ENCODE data around the gene TRIM3.

Gene TRIM3

DNA sequence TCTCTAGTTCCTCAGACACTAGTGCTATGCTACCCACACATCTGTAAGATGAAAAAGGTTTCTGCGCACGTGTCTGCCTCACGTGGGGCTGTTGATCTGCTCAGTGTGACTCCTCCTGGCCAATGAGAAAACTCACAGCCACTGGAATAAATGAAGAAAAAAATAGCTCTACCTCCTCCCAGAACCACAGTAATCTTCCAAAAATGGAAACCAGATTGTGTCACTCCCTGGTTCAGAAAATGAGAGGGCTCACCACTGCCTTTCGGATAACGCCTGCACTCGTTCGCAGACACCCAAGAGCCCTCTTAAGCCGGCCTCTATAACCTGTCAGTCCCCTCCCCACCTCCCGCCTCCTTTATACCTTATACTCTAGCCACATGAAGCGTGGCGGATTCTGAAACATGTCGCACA, 59.9 kb downstream of the TRIM3 start:
- ATAC-seq = no peak
- TF ChIP-seq SNAI2 (CRISPR knock-in tag; IDR thresholded peaks at IDR 0.05) (no peak), ARNTL (CRISPR knock-in tag; IDR thresholded peaks at IDR 0.05; ENCODE audit: borderline replicate concordance, low read depth) (no peak), RARB (CRISPR knock-in tag; IDR thresholded peaks at IDR 0.05) (no peak), ZNF8 (CRISPR knock-in tag; IDR thresholded peaks at IDR 0.05) (no peak), ZNF70 (CRISPR knock-in tag; IDR thresholded peaks at IDR 0.05) (no peak), ZC3H10 (CRISPR knock-in tag; IDR thresholded peaks at IDR 0.05) (no peak), PPARA (CRISPR knock-in tag; IDR thresholded peaks at IDR 0.05; ENCODE audit: borderline replicate concordance) (no peak), ZNF565 (CRISPR knock-in tag; conservative IDR thresholded peaks at IDR 0.05; ENCODE audit: low read depth) (no peak), ZFP3 (CRISPR knock-in tag; IDR thresholded peaks at IDR 0.05) (no peak), BACH2 (CRISPR knock-in tag; IDR thresholded peaks at IDR 0.05; ENCODE audit: borderline replicate concordance) (no peak), TCF4 (CRISPR knock-in tag; IDR thresholded peaks at IDR 0.05; ENCODE audit: borderline replicate concordance) (no peak), OSR1 (CRISPR knock-in tag; IDR thresholded peaks at IDR 0.05) (no peak), ESRRG (CRISPR knock-in tag; IDR thresholded peaks at IDR 0.05) (no peak), ISL1 (CRISPR knock-in tag; IDR thresholded peaks at IDR 0.05) (no peak)
- TF ChIP-seq, protein P1, sequence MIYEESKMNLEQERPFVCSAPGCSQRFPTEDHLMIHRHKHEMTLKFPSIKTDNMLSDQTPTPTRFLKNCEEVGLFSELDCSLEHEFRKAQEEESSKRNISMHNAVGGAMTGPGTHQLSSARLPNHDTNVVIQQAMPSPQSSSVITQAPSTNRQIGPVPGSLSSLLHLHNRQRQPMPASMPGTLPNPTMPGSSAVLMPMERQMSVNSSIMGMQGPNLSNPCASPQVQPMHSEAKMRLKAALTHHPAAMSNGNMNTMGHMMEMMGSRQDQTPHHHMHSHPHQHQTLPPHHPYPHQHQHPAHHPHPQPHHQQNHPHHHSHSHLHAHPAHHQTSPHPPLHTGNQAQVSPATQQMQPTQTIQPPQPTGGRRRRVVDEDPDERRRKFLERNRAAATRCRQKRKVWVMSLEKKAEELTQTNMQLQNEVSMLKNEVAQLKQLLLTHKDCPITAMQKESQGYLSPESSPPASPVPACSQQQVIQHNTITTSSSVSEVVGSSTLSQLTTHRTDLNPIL (CRISPR knock-in tag; IDR thresholded peaks at IDR 0.05; ENCODE audit: low read depth) = no peak
- TF ChIP-seq, protein P2, sequence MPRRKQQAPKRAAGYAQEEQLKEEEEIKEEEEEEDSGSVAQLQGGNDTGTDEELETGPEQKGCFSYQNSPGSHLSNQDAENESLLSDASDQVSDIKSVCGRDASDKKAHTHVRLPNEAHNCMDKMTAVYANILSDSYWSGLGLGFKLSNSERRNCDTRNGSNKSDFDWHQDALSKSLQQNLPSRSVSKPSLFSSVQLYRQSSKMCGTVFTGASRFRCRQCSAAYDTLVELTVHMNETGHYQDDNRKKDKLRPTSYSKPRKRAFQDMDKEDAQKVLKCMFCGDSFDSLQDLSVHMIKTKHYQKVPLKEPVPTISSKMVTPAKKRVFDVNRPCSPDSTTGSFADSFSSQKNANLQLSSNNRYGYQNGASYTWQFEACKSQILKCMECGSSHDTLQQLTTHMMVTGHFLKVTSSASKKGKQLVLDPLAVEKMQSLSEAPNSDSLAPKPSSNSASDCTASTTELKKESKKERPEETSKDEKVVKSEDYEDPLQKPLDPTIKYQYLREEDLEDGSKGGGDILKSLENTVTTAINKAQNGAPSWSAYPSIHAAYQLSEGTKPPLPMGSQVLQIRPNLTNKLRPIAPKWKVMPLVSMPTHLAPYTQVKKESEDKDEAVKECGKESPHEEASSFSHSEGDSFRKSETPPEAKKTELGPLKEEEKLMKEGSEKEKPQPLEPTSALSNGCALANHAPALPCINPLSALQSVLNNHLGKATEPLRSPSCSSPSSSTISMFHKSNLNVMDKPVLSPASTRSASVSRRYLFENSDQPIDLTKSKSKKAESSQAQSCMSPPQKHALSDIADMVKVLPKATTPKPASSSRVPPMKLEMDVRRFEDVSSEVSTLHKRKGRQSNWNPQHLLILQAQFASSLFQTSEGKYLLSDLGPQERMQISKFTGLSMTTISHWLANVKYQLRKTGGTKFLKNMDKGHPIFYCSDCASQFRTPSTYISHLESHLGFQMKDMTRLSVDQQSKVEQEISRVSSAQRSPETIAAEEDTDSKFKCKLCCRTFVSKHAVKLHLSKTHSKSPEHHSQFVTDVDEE (CRISPR knock-in tag; IDR thresholded peaks at IDR 0.05) = no peak
- TF ChIP-seq, protein P3, sequence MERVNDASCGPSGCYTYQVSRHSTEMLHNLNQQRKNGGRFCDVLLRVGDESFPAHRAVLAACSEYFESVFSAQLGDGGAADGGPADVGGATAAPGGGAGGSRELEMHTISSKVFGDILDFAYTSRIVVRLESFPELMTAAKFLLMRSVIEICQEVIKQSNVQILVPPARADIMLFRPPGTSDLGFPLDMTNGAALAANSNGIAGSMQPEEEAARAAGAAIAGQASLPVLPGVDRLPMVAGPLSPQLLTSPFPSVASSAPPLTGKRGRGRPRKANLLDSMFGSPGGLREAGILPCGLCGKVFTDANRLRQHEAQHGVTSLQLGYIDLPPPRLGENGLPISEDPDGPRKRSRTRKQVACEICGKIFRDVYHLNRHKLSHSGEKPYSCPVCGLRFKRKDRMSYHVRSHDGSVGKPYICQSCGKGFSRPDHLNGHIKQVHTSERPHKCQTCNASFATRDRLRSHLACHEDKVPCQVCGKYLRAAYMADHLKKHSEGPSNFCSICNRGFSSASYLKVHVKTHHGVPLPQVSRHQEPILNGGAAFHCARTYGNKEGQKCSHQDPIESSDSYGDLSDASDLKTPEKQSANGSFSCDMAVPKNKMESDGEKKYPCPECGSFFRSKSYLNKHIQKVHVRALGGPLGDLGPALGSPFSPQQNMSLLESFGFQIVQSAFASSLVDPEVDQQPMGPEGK (CRISPR knock-in tag; IDR thresholded peaks at IDR 0.05; ENCODE audit: borderline replicate concordance) = no peak
- TF ChIP-seq, protein P4, sequence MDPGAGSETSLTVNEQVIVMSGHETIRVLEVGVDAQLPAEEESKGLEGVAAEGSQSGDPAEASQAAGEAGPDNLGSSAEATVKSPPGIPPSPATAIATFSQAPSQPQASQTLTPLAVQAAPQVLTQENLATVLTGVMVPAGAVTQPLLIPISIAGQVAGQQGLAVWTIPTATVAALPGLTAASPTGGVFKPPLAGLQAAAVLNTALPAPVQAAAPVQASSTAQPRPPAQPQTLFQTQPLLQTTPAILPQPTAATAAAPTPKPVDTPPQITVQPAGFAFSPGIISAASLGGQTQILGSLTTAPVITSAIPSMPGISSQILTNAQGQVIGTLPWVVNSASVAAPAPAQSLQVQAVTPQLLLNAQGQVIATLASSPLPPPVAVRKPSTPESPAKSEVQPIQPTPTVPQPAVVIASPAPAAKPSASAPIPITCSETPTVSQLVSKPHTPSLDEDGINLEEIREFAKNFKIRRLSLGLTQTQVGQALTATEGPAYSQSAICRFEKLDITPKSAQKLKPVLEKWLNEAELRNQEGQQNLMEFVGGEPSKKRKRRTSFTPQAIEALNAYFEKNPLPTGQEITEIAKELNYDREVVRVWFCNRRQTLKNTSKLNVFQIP (CRISPR knock-in tag; IDR thresholded peaks at IDR 0.05; ENCODE audit: borderline replicate concordance, low read depth) = no peak
- TF ChIP-seq, protein P5, sequence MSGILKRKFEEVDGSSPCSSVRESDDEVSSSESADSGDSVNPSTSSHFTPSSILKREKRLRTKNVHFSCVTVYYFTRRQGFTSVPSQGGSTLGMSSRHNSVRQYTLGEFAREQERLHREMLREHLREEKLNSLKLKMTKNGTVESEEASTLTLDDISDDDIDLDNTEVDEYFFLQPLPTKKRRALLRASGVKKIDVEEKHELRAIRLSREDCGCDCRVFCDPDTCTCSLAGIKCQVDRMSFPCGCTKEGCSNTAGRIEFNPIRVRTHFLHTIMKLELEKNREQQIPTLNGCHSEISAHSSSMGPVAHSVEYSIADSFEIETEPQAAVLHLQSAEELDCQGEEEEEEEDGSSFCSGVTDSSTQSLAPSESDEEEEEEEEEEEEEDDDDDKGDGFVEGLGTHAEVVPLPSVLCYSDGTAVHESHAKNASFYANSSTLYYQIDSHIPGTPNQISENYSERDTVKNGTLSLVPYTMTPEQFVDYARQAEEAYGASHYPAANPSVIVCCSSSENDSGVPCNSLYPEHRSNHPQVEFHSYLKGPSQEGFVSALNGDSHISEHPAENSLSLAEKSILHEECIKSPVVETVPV (CRISPR knock-in tag; IDR thresholded peaks at IDR 0.05) = no peak

DNA sequence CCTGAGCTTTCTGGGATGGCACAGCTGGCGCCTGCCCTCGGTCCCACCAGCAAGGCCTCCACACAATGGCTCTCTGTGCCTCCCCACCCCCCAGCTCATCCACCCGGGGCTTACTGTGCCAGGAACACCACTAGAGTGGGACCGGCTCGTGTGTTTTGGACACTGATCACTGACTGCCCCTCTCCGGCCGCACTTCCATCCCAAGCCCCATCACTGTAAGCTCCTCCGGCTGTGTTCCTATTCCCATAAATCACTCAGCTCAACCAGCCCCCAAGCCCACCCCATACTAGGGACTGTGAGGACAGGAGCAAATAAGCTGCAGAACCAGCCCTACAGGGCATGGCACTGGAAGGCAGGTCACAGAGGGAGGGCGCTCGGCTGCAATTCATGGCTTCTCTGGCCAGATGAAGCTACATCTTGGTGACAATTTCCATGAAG, 62.1 kb downstream of the TRIM3 start:
- no peak for TF ChIP-seq ZC3H10 (CRISPR knock-in tag; IDR thresholded peaks at IDR 0.05)
- no peak for TF ChIP-seq TCF4 (CRISPR knock-in tag; IDR thresholded peaks at IDR 0.05; ENCODE audit: borderline replicate concordance)
- TF ChIP-seq, protein P5 (CRISPR knock-in tag; IDR thresholded peaks at IDR 0.05) = no peak
- TF ChIP-seq RARB (CRISPR knock-in tag; IDR thresholded peaks at IDR 0.05) = no peak
- no peak for TF ChIP-seq ISL1 (CRISPR knock-in tag; IDR thresholded peaks at IDR 0.05)
- TF ChIP-seq SNAI2 (CRISPR knock-in tag; IDR thresholded peaks at IDR 0.05) = no peak
- no peak for TF ChIP-seq ZNF70 (CRISPR knock-in tag; IDR thresholded peaks at IDR 0.05)
- no peak for TF ChIP-seq OSR1 (CRISPR knock-in tag; IDR thresholded peaks at IDR 0.05)
- no peak for TF ChIP-seq ZNF8 (CRISPR knock-in tag; IDR thresholded peaks at IDR 0.05)
- TF ChIP-seq, protein P3 (CRISPR knock-in tag; IDR thresholded peaks at IDR 0.05; ENCODE audit: borderline replicate concordance) = no peak
- no peak for TF ChIP-seq PPARA (CRISPR knock-in tag; IDR thresholded peaks at IDR 0.05; ENCODE audit: borderline replicate concordance)
- no peak for TF ChIP-seq GLIS3 (CRISPR knock-in tag; IDR thresholded peaks at IDR 0.05)
- no peak for TF ChIP-seq ZFP30 (CRISPR knock-in tag; IDR thresholded peaks at IDR 0.05)
- no peak for TF ChIP-seq ZFP3 (CRISPR knock-in tag; IDR thresholded peaks at IDR 0.05)
- TF ChIP-seq, protein P2 (CRISPR knock-in tag; IDR thresholded peaks at IDR 0.05) = no peak
- TF ChIP-seq ESRRG (CRISPR knock-in tag; IDR thresholded peaks at IDR 0.05) = no peak
- ATAC-seq = no peak

Data from SK-N-SH treated with all-trans-retinoic acid at 6 μM for 48 hours (cell line).